Smooth muscle cell of the brain vasculature (primary cell): ENCODE measurements around the gene ABHD8.

Experiments
- DNase-seq: peaks from one replicate; pipeline ENCODE4 v3.0.0-alpha.2; 2012; ENCODE audit warnings: low read depth, low spot score

Gene ABHD8, protein sequence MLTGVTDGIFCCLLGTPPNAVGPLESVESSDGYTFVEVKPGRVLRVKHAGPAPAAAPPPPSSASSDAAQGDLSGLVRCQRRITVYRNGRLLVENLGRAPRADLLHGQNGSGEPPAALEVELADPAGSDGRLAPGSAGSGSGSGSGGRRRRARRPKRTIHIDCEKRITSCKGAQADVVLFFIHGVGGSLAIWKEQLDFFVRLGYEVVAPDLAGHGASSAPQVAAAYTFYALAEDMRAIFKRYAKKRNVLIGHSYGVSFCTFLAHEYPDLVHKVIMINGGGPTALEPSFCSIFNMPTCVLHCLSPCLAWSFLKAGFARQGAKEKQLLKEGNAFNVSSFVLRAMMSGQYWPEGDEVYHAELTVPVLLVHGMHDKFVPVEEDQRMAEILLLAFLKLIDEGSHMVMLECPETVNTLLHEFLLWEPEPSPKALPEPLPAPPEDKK

DNA sequence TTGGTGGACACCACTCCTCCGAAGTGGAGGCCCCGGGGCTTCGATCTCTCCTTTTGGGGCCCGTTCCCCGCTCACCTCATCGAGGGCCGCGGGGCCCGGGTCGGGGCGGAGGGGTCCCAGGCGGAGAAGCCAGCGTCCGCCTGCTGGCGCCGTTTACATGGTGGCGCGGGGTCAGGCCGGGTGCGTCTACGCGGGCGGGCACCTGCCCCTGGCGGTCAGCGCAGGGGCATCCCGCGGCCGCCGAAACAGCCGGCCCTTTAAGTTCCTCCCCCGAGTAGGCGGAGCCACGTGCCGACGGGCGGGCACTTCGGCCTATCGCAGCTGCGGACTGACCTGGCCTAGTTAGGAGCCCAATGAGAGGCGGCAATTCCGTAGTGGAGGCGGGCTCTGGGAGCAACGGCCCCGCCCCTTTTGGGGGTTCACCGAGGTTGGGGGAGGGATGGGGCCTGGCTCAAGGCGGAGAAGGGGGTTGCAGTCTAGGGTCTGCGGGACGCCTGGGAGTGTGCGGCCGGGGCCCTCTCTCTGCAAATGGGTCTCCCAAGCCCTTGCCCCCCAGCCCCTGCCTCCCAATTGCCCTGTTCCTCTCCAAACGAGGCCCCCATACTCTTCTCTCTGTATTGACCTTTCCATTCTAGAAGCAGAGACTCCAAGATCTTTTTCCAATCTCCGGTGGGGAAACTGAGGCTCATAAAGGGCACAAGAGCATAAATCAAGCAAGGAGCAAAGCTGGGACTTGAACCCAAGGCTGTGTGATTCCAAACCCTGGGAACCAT is at the start of gene ABHD8:
ABHD8 (minus strand) TSS at position 259 of the 773 bp plus-strand sequence. CDS start 1,809 bp downstream, outside the sequence.
- peak; percentile 87 for DNase-seq

DNA sequence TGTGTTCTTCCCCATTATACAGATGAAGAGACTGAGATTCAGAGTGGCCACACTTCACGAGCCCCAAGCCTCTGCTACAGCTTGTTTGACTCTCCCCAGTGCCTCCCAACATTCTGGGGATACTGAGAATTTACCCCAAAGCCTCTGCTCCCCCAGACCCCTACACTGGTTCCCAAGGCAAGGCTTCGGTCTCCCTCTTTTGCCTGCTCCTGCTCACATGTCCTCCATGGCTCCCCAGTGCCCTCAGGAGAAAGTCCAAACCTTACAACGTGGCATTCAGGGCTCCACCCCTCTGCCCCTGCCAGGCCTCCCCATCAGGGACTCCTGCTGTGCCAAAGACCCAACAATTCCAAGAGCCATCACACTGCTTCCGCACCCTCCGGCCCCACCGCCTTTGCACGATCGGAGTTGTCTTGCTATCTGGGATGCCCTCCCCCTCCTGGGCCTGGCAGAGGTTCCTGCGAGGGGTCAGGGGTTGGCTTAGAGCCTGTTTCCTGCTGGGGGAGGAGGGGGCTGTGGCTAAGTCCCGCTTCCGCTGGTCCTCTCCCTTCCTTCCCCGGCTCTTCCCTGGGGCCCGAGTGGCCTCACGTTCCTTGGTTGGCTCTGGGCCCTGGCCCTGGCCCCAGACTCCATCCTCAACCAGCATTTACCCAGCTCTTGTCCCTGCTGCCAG is 49.5 kb upstream of the ABHD8 start:
- no peak for DNase-seq

DNA sequence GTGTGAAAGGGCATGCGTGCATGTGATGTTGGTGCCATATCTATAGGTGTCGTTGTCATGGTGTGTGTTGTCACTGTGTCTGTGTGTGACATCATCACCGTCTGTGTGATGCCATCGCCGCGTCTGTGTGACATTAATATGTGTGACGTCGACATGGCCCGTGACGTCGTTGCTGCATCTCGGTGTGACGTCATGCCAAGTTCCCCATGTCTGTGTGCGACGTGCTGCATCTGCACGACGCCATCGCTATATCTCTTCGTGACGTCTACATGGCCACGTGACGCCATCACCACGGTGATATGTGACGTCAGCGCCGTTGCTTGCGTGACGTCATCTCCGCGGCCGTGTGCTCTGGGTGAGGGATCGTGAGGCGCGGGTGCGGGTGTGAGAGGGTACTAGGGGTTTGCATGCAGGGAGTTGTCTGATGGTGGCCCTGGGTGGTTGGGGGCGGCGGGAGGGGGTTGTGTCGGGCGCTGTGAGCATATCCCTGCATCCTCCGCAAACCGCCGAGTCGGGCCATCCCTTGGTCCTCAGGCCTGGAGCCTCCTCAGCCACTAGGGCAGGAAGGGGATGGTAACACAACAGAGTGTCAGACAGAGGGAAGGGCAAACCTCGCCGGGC is 48.7 kb upstream of the ABHD8 start:
- no peak for DNase-seq

DNA sequence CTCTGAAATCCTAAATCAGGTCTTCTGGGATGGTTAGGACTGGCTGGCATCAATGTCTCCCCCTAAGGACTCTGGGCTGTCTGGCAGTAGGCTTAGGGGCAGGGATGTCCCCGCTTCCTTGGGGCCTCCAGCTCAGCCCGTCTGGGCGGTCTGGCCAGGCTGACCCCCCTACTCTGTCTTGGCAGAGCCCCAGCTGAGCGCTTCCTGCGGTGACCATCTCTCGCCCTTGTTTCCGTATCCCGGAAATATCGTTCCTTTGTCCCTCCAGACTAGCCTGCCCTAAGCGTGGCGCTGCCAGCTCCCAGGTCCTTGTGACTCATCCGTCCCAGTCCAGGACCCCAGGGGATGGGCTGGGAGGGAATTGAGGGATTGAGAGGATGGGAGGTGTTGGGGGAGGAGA is 45.5 kb upstream of the ABHD8 start:
- DNase-seq = peak; percentile 56

DNA sequence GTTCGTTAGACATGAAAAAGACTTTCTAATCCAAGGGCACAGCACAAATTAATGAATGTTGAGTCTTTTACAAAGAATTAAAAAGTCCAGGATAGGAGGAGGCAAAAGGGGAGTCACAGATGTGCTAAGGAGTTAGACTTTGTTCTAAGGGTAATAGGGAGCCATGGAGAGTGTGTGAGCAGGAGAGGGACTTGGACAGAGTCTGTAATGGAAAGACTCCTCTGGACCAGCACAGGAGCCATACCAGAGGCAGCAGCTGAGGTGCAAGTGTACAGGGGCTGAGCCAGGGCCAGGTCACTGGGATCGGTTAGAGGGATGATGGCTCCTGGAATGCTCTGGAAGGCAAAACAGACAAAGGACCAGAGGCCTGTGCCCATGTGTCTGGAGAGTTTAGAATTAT is 44.7 kb upstream of the ABHD8 start:
- DNase-seq = no peak

DNA sequence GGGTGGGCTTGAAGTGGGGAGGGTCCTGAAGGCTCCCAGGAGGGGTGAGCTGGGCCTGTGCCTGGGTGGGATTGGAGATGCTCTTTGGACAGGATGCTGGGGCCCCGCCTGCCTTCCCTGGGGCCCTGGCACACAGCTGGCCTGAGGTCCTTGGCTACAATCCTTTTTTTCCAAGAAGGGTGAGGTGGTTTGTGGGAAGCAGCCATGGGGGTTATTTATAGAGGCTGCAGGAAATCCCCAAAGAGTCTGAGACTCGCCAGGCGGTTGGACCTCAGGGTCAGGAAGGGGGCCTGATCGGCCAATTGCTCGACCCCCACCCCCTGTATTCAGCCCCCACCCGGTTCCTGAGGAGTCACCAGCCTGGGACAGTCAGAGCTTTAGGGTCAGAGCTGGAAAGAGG is 44.1 kb upstream of the ABHD8 start:
- DNase-seq = no peak

DNA sequence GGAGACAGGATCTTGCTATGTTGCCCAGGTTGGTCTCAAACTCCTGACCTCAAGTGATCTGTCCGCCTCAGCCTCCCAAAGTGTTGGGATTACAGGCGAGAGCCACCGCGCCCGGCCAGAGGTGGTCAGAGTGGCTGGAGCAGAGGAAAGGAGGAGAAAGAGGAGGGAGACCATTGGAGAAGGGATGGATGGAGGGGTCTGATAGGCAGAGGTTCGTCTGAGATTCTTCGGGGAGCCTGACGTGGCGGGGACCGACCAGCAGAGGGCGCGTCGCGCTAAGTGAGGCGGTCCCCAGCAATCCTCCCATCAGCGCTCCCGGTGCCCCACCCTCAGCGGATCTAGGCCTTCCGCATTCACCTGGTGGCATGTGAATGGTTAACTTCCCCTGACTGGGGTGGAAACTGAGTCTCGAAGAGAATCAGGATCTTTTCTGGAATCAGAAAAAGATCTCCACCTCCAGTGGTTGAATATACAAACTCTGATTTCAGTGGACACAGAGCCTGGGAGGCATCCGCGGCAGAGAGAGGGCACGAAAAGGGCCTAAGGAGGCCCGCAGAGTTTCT is 43.0 kb upstream of the ABHD8 start:
- DNase-seq = no peak

DNA sequence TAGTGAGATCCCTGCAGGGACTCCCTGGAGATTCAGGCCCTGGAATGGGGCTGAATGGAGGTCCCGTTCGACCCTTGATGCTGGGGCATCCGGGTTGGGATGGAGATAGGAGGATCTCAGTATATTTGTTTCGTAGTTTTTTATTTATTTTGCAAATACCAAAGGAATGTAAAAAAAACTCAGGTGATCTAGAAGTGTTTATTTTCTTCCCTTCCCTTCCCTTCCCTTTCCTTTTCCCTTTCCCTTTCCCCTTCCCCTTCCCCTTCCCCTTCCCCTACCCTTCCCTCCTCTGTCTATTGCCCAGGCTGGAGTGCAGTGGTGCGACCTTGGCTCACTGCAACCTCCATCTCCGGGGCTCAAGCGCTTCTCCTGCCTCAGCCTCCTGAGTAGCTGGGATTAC is 38.6 kb upstream of the ABHD8 start:
- no peak for DNase-seq

DNA sequence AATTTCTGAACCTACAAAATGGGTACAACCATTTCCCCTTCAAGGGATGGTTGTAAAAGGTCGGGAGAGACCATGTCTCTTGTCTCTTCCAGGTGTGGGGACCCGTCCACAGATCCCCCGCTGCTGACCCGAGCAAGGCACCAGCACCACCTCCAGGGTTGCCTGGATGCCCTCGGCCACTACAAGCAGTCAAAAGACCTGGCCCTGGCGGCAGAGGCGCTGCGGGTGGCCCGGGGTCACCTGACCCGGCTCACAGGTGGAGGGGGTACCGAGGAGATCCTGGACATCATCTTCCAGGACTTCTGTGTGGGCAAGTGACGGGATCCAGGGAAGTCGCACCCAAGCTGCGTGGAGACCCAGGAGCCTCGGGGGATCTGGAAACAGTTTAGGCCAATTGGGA is 38.2 kb upstream of the ABHD8 start:
- no peak for DNase-seq

DNA sequence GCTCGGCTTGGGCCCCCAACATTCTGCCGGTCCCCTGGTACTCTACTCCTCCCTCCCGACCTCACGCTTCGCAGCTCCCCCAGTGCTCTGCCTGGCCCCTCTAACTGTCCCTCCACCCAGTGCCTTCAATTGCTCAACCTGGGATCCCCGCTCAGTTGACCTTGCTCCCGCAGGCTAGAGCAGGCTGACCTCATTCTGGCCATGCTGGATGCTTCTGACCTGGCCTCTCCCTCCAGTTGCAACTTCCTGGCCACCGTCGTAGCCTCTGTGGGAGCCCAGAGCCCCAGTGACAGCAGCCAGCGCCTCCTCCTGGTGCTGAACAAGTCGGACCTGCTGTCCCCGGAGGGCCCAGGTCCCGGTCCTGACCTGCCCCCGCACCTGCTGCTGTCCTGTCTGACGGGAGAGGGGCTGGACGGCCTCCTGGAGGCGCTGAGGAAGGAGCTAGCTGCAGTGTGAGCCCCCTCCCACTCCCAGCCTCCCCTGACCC is 37.7 kb upstream of the ABHD8 start:
- no peak for DNase-seq

DNA sequence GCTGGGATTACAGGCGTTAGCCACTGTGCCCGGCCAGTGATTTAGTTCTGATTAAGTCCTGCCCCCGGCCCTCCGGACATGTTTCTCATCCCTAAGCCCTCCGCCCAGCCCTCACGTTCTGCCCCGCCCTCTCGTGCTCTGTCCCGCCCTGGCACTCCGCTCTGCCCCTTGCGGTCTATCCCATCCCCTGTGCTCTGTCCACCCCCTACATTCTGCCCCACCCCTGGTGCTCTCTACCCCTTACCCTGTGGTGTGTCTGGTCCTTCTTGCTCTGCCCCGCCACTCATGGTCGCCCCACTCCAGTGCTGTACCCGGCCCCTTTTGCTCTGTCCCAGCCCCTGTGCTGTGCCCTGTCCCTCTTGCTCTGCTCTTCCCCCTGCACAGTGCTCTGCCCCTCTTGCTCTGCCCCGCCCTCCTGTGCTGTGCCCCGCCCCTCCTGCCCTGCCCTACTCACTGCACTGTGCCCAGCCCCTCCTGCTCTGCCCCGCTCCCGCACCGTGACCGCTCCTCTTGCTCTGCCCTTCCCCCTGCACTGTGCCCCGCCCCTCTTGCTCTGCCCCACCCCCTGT is 37.2 kb upstream of the ABHD8 start:
- no peak for DNase-seq

DNA sequence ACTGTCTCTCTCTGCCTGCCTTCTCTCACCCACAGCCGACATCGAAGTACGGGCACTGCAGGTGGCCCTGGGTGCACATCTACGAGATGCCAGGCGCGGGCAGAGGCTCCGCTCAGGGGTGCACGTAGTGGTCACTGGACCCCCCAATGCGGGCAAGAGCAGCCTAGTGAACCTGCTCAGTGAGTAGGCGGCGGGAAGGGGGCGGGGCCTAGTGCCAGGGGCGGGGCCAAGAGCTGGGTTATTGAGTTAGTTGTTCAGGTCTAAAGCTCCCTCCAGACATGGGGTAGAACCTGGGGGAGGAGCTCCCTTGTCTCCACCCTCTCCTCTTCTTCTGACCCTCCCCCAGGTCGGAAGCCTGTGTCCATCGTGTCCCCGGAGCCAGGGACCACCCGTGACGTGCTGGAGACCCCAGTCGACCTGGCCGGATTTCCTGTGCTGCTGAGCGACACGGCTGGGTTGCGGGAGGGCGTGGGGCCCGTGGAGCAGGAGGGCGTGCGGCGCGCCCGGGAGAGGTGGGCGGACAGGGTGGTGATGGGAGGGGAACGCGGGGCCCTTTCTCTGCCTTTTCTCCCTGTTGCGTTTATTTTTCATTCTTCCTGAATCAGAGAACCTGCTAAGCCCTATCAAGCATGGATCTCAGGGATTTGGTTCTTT is 36.0 kb upstream of the ABHD8 start:
- no peak for DNase-seq

DNA sequence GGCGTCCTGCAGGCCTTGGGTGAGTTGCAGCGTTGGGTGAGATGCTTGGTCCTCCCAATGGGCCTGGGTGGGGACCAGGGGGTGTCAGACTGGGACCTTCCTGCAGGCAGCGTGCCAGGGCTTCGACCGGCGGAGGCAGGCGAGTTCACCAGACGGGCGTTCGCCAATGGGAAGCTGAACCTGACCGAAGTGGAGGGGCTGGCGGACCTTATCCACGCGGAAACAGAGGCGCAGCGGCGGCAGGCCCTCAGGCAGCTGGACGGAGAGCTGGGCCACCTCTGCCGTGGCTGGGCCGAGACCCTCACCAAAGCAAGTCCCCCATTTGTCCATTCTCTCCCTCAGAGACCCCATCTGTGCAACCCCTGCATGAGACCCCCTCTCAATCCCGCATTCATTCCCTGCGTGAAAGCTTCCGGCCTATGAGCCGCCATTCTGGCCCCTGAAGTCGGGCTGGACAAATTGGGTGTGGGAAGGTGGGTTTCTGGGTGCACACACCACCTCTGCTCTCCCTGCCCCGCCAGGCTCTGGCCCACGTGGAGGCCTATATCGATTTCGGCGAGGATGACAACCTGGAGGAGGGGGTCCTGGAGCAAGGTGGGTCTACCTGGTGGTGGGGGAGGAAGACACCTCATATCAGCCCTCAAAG is 35.3 kb upstream of the ABHD8 start:
- no peak for DNase-seq

DNA sequence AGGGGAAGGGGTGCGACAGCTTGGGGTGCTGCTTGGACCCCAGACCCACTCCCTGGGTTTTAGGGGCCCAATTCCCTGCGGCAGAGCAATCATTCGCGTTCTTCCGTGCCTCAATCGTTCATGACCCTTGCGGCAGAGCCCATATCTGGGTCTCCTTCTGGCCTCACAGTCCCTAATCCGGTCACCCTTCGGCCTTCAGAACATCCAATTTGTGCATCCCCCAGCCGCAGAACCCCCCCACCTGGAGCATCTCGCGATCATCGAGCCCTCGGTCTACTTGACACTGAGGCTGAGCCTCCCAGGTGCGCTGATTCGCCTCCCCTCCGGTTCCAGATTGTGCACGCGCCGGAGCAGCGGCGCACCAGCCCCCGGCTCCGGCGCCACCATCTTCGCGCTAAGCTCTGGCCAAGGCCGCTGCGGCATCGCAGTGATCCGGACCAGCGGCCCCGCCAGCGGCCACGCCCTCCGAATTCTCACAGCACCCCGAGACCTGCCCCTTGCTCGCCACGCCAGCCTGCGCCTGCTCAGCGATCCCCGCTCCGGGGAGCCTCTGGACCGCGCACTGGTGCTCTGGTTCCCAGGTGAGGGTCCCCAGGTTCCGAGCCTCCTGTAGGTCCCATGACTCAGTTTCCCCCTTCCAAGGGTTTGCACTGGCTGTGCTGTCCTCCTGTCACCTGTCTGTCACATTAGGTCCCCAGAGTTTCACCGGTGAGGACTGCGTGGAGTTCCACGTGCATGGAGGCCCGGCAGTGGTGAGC is 34.6 kb upstream of the ABHD8 start:
- DNase-seq = no peak

DNA sequence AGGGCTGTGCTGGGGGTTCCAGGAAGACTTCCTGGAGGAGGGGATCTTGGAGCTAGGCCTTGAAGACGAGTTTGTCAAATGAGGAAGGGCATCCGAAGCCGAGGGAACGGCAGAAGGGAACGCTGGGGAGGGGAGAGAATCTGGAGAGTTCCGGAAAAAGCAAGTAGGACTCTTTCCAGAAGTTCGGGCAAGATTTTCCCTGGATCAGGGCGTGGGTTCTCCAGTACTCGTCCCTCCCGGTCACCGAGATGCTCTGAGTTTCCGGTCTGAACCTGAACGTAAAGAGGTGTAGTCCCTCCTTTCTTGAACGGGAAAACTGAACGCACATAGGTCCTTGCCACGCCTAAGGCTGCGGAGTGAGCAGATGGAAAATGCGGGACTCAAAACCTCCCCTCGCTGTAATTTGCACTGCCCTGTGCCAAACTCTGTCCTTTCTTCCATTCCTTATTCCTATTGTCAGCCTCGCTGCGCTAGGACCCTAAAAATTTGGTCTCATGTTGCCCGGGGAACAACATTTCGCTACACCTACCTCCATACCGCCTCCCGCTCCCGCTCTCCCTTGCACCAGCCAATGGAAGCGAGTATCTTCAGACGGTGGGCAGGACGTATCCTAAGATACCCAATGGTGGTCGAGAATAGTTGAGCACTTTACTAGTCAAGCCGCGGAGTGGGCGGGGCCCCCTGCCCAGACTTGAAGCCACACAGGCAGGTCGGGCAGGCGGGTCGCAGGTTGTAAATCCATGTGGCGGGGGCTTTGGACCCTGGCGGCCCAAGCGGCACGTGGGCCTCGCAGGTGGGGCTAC is 33.8 kb upstream of the ABHD8 start, which contains the start of gene GTPBP3:
GTPBP3 (plus strand) TSS at position 682 of the 803 bp plus-strand sequence; CDS start at position 741, 59 bp downstream.
- DNase-seq = peak; percentile 95

DNA sequence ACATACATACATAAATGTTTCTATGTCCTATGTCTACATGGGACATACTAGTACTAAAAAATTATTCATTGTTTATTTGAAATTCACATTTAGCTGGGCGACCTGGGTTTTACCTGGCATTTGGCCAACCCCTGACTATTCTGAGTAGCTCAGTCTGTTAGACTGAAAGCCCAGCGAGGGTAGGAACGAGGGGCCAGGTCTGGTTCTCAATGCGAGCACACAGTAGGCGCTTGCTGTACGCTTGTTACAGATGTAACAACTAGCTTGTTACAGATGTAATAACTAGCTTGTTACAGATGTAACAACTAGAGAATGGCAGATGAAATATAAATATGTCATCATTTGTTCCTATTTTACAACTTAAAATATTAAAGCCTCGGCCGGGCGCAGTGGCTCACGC is 32.4 kb upstream of the ABHD8 start:
- no peak for DNase-seq

DNA sequence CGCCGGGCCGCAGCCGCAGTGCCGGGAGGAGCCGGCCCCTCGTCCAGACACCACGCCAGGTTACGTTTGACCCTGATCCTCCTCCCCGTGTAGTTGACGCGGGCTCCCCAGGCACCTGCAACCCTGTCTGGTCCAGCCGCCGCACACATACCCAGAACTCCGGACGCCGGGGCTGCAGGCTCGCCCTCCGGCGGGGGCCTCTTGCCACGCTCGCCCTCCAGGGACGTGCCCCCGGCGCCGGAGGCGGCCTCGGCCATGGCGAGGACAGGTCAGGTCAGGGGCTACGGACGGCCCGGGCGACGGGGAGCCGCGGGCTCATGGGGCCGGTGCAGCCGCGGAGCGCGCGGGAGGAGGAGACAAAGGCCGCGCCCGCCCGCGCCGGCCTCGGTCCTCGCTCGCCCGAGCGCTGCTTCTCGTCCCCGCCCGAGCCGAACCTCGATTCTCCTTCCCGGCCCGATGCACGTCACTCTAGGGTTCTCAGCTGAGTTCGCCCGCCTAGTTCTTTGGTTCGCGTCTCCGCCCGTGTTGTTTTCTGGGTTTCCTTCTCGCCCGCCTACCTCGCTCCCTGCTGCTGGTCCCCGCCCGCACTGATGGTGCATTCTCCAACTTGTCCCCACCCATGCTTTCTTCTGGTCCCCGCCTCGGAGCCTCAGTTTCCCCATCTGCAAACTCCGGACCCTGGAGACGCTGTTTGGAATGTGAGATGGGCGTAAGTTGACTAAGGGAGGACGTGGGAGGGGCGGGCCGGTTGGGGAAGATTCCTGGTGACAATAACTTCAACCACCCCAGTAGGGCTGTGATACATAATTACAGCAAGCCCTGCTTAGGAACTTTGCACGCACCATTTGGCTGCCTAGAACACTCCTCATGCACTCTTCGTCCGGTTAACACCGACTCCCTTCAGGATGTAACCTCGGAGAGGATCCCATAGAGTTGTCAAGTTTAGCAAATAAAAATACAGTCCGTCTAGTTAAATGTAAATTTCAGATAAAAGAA is 31.5 kb upstream of the ABHD8 start, which contains the start of gene ANO8:
ANO8 (minus strand) TSS at position 442 of the 996 bp plus-strand sequence; CDS start at position 257, 185 bp downstream.
- DNase-seq = peak; percentile 94
